ENCODE measurements around the gene ASIC5. TPM values are rescaled to one million over a fixed set of nuclear protein-coding genes. Genes with fewer than 3 reads are reported as not detected.
"Not testable (repeated sequence)": the region's sequence is repeated elsewhere in the genome, so short reads cannot be mapped to it uniquely, and the experiment has no call there.

ASIC5 gene
- total and polyA plus RNA-seq, 11 donors, result not detected

- H3K27ac ChIP-seq, result peak overlapping the region in 1 of 12 donors; percentile 26
- DNase-seq (no peak), ATAC-seq (no peak)
- peaks cover 0 to 100% (median 23%) of the 10 kb centered on the region in 9 donors for H3K36me3 ChIP-seq
- no peaks in the 10 kb centered on the region for H3K27me3 ChIP-seq
- no peak overlapping the region for H3K4me3 ChIP-seq
- intact Hi-C loops (cut with DNase I), result no loop called here
- no peaks in the 10 kb centered on the region for H3K4me1 ChIP-seq
- H3K9me3 ChIP-seq, result no peaks in the 10 kb centered on the region
- 81 to 85% (median 84%) methylated on average over 5 of the region's 5 CpGs for WGBS, 4 donors
- no peak for TF ChIP-seq POLR2A (IDR thresholded peaks at IDR 0.05)
- no peak for TF ChIP-seq CTCF (IDR thresholded peaks at IDR 0.05)
Measured at GRCh38 chr4:155799116-155799793, 66.8 kb downstream of the ASIC5 start.

GRCh38 chr4:155797581-155797980, 68.5 kb downstream of the ASIC5 start:
- H3K27me3 ChIP-seq; H3K9me3 ChIP-seq; H3K27ac ChIP-seq; H3K4me1 ChIP-seq; DNase-seq; H3K4me3 ChIP-seq; intact Hi-C loops (cut with DNase I); ATAC-seq: not testable (repeated sequence)
- WGBS, 4 donors, result 93 to 98% (median 95%) methylated on average over 4 of the region's 4 CpGs
- peaks cover 0 to 100% (median 17%) of the 10 kb centered on the region in 9 donors for H3K36me3 ChIP-seq

- intact Hi-C loops (cut with DNase I), result no loop called here
- DNase-seq (no peak), ATAC-seq (no peak)
- TF ChIP-seq POLR2A (IDR thresholded peaks at IDR 0.05), result no peak
- peak in 6 of 12 donors; percentile 9 to 34 (median 20) for TF ChIP-seq CTCF (IDR thresholded peaks at IDR 0.05)
- Histone ChIP-seq H3K27me3 (no peaks in the 10 kb centered on the region), H3K4me3 (no peak overlapping the region), H3K27ac (no peak overlapping the region), H3K36me3 (peaks cover 0 to 95% (median 7%) of the 10 kb centered on the region in 9 donors), H3K4me1 (no peaks in the 10 kb centered on the region), H3K9me3 (no peaks in the 10 kb centered on the region)
- WGBS, 4 donors, result 65 to 70% (median 66%) methylated on average over 3 of the region's 3 CpGs
Measured at GRCh38 chr4:155795991-155796390, 70.1 kb downstream of the ASIC5 start.

GRCh38 chr4:155794589-155795236, 71.4 kb downstream of the ASIC5 start:
- ATAC-seq, result no peak
- intact Hi-C loops (cut with DNase I), result no loop called here
- 81 to 95% (median 91%) methylated on average over 1 of the region's 1 CpG for WGBS, 4 donors
- peaks cover 0 to 95% (median 14%) of the 10 kb centered on the region in 9 donors for H3K36me3 ChIP-seq
- no peak for TF ChIP-seq POLR2A (IDR thresholded peaks at IDR 0.05)
- no peak for TF ChIP-seq CTCF (IDR thresholded peaks at IDR 0.05)
- H3K4me1 ChIP-seq, result peaks cover 0 to 4% (median under 1%) of the 10 kb centered on the region in 12 donors
- no peaks in the 10 kb centered on the region for H3K27me3 ChIP-seq
- no peak overlapping the region for H3K4me3 ChIP-seq
- H3K27ac ChIP-seq, result no peak overlapping the region
- no peaks in the 10 kb centered on the region for H3K9me3 ChIP-seq
- no peak for DNase-seq

All from heart left ventricle (tissue), 16 donors.